Fibroblast of peridontal ligament (primary cell): Measurements from ENCODE around the gene CTNNA3.
"Not testable (repeated sequence)": the region's sequence is repeated elsewhere in the genome, so short reads cannot be mapped to it uniquely, and the experiment has no call there.

Experiments used
- DNase-seq: peaks from one replicate; pipeline ENCODE4 v3.0.0-alpha.2; 2010; ENCODE audit errors: extremely low read depth

CTNNA3 gene

DNA sequence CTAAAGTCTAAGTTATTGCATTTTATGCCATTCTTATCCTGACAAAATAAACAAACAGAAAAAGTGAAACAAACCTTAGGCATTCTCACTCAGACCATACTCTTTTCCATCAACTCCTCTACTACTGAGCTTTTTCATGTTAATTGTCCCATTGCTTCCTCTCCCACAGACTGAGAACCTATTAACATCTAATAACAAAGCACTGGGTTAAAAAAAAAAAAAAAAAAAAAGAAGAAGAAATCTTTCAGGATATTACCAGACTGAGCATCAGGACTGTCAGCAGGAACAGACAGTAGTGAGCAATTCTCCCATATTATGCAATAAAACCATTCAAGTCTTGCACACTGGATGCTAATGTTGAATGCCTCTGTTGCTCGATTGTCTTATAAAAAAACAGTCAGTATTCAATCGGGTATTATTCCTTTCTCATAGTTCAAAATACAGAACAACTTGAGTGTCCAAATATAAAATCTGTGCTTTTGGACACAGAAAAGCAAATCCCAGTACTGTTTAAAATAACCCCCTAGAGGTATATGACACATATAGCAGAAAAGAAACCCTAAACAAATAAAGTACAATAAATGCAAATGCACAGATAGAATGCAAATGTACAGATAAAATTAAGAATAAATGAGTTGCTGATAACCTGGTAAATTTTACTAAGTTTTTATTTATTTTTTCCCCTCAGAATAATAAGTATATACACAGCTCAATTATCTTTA lies 1301.5 kb downstream of the CTNNA3 start:
- DNase-seq = no peak

GRCh38 chr10:66390926-66391325 lies 1305.1 kb downstream of the CTNNA3 start:
- DNase-seq = no peak

DNA sequence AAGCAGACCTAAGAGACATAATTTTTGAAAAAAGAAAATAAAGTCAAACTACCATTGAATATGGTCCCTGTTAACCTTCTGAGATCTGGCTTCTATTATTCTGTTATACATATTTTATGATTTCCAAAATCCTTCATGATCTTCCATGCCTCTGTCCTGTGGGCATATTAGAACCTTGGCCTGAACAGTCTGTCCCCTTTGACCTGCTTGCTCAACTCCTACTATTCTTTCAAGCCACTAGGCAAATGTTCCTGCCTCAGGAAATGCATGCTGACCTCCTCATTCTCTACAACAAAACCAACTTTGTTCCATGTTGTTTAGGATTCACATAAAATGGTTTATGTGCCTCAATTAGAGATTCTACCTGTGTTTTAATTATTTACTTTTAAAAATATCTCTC lies 1315.0 kb downstream of the CTNNA3 start:
- no peak for DNase-seq

GRCh38 chr10:66378117-66378876 lies 1317.7 kb downstream of the CTNNA3 start:
- no peak for DNase-seq

GRCh38 chr10:66368146-66368545 lies 1327.8 kb downstream of the CTNNA3 start:
- no peak for DNase-seq

- no peak for DNase-seq
Observed at GRCh38 chr10:66366163-66366562, 1329.8 kb downstream of the CTNNA3 start.

GRCh38 chr10:66365686-66366085 lies 1330.3 kb downstream of the CTNNA3 start:
- no peak for DNase-seq

DNA sequence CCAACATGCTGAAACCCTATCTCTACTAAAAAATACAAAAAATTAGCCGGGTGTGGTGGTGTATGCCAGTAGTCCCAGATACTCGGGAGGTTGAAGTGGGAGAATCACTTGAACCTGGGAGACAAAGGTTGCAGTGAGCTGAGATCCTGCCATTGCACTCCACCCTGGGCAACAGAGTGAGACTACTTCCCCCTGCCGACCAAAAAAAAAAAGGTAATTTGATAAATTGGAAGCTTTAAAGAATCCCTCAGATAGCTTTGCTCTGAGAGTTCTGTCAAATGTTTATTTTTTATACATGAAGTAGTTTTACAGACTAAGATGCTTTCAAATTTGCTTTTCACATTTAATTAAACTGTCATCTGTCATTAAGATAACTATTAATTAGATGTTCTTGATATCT lies 1333.5 kb downstream of the CTNNA3 start:
- no peak for DNase-seq

DNA sequence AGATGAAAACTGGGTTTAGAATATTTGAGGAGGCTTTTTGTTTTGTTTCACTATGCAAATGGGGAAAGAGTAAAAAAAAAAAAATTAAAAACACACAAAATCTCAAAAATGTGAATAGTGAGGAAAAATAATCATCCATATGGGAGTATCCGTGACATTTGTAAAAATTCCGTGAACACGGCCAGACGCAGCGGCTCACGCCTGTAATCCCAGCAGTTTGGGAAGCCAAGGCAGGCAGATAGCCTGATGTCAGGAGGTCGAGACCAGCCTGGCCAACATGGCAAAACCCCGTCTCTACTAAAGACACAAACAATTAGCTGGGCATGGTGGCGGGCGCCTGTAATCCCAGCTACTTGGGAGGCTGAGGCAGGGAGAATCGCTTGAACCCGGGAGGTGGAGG lies 1342.2 kb downstream of the CTNNA3 start:
- not testable (repeated sequence) for DNase-seq

DNA sequence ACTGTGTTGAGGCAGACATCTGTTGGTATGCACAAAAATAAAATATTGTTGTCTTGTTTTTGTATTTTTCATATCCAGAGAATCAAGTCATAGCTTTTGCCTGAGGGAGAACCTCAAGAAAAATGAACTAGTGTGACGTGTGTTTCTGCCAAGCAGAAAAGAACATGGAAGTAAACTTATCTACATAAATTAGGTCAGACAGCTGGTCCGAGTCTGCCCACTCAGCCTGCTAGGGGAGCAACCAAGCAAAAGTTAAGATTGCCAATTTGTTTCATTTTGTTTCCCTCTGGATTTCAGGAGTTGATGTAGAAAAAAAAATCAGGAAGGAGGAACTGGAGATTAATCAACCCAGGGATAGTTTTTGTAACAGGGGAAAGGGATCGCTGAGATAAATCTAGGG lies 1342.6 kb downstream of the CTNNA3 start:
- no peak for DNase-seq

DNA sequence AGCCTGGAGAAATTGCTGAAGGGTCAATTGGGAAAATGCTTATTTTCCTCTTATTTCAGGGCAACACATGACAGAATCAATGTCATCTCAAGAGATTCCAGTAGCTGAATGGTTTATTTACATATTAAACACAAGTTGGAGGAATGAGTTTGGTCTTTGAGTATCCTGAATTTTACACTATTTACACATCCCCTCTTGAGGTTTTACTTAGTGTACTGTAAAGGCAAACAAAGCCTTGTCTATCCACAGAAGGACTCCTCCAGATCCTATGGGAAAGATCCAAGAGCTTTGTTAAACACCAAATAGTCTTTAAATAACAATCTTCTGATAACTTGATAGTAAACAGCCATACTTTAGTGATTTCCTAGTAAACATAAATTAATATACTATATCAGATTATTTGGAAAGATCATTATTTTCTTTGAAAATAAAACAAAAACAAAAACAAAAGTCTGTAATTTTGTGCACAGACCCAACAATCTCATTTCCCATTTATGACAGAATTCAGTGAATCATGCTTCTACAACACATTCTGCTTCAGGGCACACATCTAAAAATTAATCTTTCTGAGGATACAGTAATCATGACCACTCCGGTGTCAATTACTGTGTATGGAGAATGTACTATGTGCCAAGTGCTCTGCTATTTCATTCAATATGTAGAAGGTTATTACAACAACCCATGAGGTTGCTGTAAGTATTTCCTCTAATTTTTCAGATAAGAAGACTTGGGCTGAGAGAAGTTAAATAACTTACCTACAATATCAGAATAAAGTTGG lies 1345.2 kb downstream of the CTNNA3 start:
- no peak for DNase-seq

GRCh38 chr10:66349726-66350125 lies 1346.3 kb downstream of the CTNNA3 start:
- no peak for DNase-seq

DNA sequence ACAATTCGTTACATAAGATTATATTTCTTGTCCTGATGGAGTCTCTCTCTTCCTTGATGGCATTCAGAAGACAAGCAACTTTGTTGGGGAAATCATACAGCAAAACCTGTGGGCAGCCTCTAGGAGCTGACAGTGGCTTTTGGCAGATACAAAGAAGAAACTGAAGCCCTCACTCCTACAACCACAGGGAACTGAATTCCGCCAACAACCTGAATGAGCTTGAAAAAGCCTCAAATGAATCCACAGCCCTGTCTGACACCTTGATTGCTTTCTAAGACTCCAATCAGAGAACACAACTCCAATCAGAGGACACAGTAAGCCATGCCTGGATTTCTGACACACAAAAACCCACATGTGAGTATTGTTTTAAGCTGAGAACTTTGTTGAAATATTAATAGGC lies 1346.9 kb downstream of the CTNNA3 start:
- DNase-seq = no peak

- DNase-seq = no peak
Observed at GRCh38 chr10:66337211-66337610, 1358.8 kb downstream of the CTNNA3 start.

DNA sequence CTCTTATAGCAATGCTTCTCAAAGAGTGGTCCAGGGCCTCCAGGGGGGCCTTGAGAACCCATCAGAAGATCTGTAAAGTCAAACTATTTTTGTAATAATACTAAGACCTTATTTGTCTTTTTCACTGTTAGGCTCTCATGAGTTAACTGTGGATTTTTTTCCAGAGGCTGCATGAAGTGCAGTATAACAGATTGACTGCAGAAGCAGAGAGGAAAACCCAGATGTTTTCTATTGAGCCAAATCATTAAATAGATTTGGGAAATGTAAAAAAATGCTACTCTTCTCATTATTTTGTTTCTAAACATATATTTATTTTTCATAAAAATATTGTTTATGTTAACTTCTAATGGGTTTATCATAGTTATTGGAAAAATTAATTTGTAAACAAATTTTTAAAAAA lies 1359.2 kb downstream of the CTNNA3 start:
- DNase-seq = no peak

GRCh38 chr10:66335753-66336152 lies 1360.2 kb downstream of the CTNNA3 start:
- DNase-seq = not testable (repeated sequence)

- DNase-seq = no peak
Observed at GRCh38 chr10:66329147-66329546, 1366.8 kb downstream of the CTNNA3 start.

DNA sequence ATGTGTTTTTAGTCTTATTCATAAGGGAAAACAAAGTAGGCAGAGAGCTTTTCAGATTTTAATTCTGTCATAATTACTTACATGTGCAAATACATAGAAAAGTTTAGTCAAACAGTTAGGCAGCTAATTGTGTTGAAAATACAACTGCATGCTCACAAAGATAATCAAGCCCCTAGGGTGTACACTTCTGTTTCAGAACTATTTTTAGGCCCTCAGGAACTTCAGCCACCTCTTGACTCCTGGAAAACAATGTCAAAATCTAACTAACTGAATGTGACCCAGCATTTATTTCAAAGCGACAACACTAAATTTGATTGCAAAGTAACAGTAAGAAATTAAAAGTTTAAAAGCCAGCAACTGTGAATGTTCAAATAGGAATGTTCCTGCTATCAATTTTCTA lies 1369.1 kb downstream of the CTNNA3 start:
- no peak for DNase-seq

- DNase-seq = no peak
Observed at GRCh38 chr10:66322777-66323176, 1373.2 kb downstream of the CTNNA3 start.

- no peak for DNase-seq
Observed at GRCh38 chr10:66321723-66322665, 1374.0 kb downstream of the CTNNA3 start.

- no peak for DNase-seq
Observed at GRCh38 chr10:66318761-66319160, 1377.2 kb downstream of the CTNNA3 start.
